Renal cortex interstitium (tissue), 11 donors: ENCODE measurements around the gene MCUB. TPM values are rescaled to one million over a fixed set of nuclear protein-coding genes. Genes with fewer than 3 reads are reported as not detected.
"Not testable (repeated sequence)": the region's sequence is repeated elsewhere in the genome, so short reads cannot be mapped to it uniquely, and the experiment has no call there.

ENCODE experiments used
- DNase-seq, 11 donors: peaks; one replicate each; pipeline ENCODE4 v3.0.0-alpha.2; 2013; ENCODE audit warnings: low read depth in 9 of 11, low spot score in 4 of 11; ENCODE audit errors: extremely low read depth in 1 of 11
- polyA plus RNA-seq, 3 donors: library from polyadenylated mRNA; unstranded; fragments of 120-200 nt; gene quantifications; one replicate each; pipeline ENCODE4 v1.2.1, GENCODE V29; 2013; ENCODE audit not compliant: insufficient read length in 3 of 3

The MCUB gene
- polyA plus RNA-seq, 3 donors: 9.1 to 10.9 (median 10.8) TPM

GRCh38 chr4:109662116-109662515, 102.1 kb downstream of the MCUB start:
- no peak for DNase-seq

GRCh38 chr4:109662771-109663170, 102.7 kb downstream of the MCUB start:
- no peak for DNase-seq

GRCh38 chr4:109665783-109666485, 105.9 kb downstream of the MCUB start:
- DNase-seq: no peak

GRCh38 chr4:109671350-109671749, 111.3 kb downstream of the MCUB start:
- no peak for DNase-seq

GRCh38 chr4:109672169-109672930, 112.3 kb downstream of the MCUB start:
- DNase-seq: no peak

- no peak for DNase-seq
Observed at GRCh38 chr4:109673303-109673702, 113.3 kb downstream of the MCUB start.

GRCh38 chr4:109675181-109675580, 115.1 kb downstream of the MCUB start:
- no peak for DNase-seq

GRCh38 chr4:109675843-109676242, 115.8 kb downstream of the MCUB start:
- DNase-seq: no peak

- no peak for DNase-seq
Observed at GRCh38 chr4:109676886-109677285, 116.8 kb downstream of the MCUB start.

GRCh38 chr4:109678472-109678871, 118.4 kb downstream of the MCUB start:
- not testable (repeated sequence) for DNase-seq

GRCh38 chr4:109678925-109679324, 118.9 kb downstream of the MCUB start:
- DNase-seq: not testable (repeated sequence)

- no peak for DNase-seq
Observed at GRCh38 chr4:109682875-109683274, 122.8 kb downstream of the MCUB start.

GRCh38 chr4:109683621-109684253, 123.7 kb downstream of the MCUB start:
- no peak for DNase-seq

GRCh38 chr4:109684727-109685126, 124.7 kb downstream of the MCUB start:
- DNase-seq: no peak

GRCh38 chr4:109690690-109691410, 130.8 kb downstream of the MCUB start:
- no peak for DNase-seq

- DNase-seq: no peak
Observed at GRCh38 chr4:109691411-109691920, 131.4 kb downstream of the MCUB start.

- no peak for DNase-seq
Observed at GRCh38 chr4:109698656-109699055, 138.6 kb downstream of the MCUB start.

GRCh38 chr4:109699553-109700225, 139.6 kb downstream of the MCUB start:
- DNase-seq: no peak
